ENCODE measurements around the gene TNXB.

TNXB gene

DNA sequence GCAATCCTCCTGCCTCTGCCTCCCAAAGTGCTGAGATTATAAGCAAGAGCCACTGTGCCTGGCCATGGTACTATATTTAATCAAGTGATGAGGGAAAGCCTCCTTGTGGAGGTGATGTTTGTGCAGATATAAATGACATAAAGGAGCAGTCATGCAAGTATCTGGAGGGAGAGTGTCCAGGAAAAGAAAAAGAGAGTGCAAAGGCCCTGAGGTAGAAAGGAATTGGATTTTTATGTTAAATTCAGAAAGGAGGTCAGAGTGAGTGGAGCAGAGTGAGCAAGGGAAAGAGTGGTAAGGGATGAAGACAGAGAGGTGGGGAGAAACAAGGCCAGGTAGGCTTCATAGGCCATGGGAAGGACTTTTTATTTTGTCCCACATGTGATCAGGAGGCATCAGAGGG lies 28.3 kb upstream of the TNXB start:
- Histone ChIP-seq H3K4me3 (ENCODE audit: low read depth in 1 of 2, low read length in 2 of 2) (no peak overlapping the region), H3K27me3 (ENCODE audit: control insufficient read depth in 1 of 2, insufficient read depth in 2 of 2, low read length in 2 of 2) (no peaks in the 10 kb centered on the region), H3K9me3 (ENCODE audit: control insufficient read depth in 1 of 2, low read length in 2 of 2) (no peaks in the 10 kb centered on the region)

DNA sequence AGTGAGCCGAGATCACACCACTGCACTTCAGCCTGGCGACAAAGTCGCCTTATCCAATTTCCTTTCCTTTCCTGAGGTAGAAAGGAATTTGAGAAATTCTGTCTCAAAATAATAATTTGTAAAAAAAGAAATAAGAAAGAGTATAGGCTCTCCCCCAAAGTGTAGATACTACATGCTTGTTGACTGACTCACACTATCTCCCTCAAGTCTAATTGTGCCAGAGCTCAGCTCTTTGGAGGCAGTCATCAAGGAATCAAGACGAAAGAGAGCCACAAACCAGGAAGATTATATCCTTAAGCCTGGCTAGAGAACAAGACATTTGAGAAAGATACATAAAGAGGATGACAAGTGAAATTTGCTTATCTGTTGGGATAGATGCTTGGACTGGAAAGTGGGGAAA lies 24.6 kb upstream of the TNXB start:
- H3K27ac ChIP-seq (ENCODE audit: low read depth, low read length), result no peak overlapping the region
- peaks cover 6 to 11% of the 10 kb centered on the region in 2 donors for H3K4me1 ChIP-seq (ENCODE audit: control insufficient read depth in 1 of 2, insufficient read depth in 2 of 2, low read length in 2 of 2)
- no peaks in the 10 kb centered on the region for H3K27me3 ChIP-seq (ENCODE audit: control insufficient read depth in 1 of 2, insufficient read depth in 2 of 2, low read length in 2 of 2)
- no peaks in the 10 kb centered on the region for H3K9me3 ChIP-seq (ENCODE audit: control insufficient read depth in 1 of 2, low read length in 2 of 2)
- H3K36me3 ChIP-seq (ENCODE audit: control insufficient read depth in 1 of 2, insufficient read depth in 2 of 2, low read length in 2 of 2), result no peaks in the 10 kb centered on the region
- no peak overlapping the region for H3K9ac ChIP-seq (ENCODE audit: low read depth in 1 of 2, low read length in 2 of 2)
- no peak overlapping the region for H3K4me3 ChIP-seq (ENCODE audit: low read depth in 1 of 2, low read length in 2 of 2)

More for the DNA sequence above, 28.3 kb upstream of the TNXB start:
- Histone ChIP-seq H3K4me1 (ENCODE audit: control insufficient read depth in 1 of 2, insufficient read depth in 2 of 2, low read length in 2 of 2) (peaks cover 0 to 12% of the 10 kb centered on the region in 2 donors), H3K36me3 (ENCODE audit: control insufficient read depth in 1 of 2, insufficient read depth in 2 of 2, low read length in 2 of 2) (no peaks in the 10 kb centered on the region), H3K27ac (ENCODE audit: low read depth, low read length) (no peak overlapping the region), H3K9ac (ENCODE audit: low read depth in 1 of 2, low read length in 2 of 2) (no peak overlapping the region)

GRCh38 chr6:32132110-32132509 lies 23.0 kb upstream of the TNXB start:
- Histone ChIP-seq H3K9ac (ENCODE audit: low read depth in 1 of 2, low read length in 2 of 2) (no peak overlapping the region), H3K27ac (ENCODE audit: low read depth, low read length) (no peak overlapping the region), H3K27me3 (ENCODE audit: control insufficient read depth in 1 of 2, insufficient read depth in 2 of 2, low read length in 2 of 2) (no peaks in the 10 kb centered on the region), H3K9me3 (ENCODE audit: control insufficient read depth in 1 of 2, low read length in 2 of 2) (no peaks in the 10 kb centered on the region), H3K4me3 (ENCODE audit: low read depth in 1 of 2, low read length in 2 of 2) (no peak overlapping the region), H3K36me3 (ENCODE audit: control insufficient read depth in 1 of 2, insufficient read depth in 2 of 2, low read length in 2 of 2) (no peaks in the 10 kb centered on the region), H3K4me1 (ENCODE audit: control insufficient read depth in 1 of 2, insufficient read depth in 2 of 2, low read length in 2 of 2) (peaks cover 15 to 21% of the 10 kb centered on the region in 2 donors)

GRCh38 chr6:32131439-32131948 lies 22.4 kb upstream of the TNXB start:
- Histone ChIP-seq H3K27me3 (ENCODE audit: control insufficient read depth in 1 of 2, insufficient read depth in 2 of 2, low read length in 2 of 2) (no peaks in the 10 kb centered on the region), H3K4me1 (ENCODE audit: control insufficient read depth in 1 of 2, insufficient read depth in 2 of 2, low read length in 2 of 2) (peaks cover 20 to 25% of the 10 kb centered on the region in 2 donors), H3K9ac (ENCODE audit: low read depth in 1 of 2, low read length in 2 of 2) (no peak overlapping the region), H3K27ac (ENCODE audit: low read depth, low read length) (no peak overlapping the region), H3K4me3 (ENCODE audit: low read depth in 1 of 2, low read length in 2 of 2) (no peak overlapping the region), H3K36me3 (ENCODE audit: control insufficient read depth in 1 of 2, insufficient read depth in 2 of 2, low read length in 2 of 2) (no peaks in the 10 kb centered on the region), H3K9me3 (ENCODE audit: control insufficient read depth in 1 of 2, low read length in 2 of 2) (no peaks in the 10 kb centered on the region)

DNA sequence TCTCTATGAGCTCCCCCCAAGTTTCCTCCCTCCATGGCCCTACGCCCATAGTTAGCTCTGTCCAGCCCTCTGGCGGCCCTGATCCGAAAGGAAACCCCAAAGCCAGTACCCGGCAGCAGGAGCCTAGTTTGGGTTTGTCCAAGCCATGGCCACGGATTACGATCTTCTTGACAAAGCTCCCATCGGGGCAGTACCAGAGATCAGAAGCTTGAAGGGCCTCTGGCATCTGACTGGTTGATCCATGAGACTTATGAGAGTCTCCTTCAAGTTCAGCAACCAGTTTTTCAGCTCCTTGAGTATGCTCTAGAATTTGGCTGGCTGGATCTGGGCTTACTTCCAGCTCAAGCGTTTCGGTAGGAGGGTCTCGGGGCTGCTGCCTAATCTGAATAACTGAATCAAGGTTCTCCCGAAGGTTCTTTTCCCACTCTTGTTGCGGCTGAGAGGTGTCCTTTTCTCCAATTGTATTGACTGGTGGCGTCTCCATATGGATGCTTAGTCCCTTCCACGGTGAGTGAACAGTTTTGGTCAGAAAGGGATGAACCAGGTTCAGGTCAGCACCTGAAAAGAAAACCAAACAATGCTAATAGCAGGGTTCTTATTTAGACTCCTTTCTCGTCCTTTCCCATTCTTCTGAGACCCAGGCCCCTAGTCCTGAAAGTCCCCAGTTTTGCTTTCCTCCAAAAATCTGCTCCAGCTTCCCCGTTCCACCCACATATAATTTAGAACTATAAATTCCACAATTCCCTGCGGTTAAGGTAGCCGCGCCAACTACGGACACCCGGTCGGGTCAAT lies 20.4 kb upstream of the TNXB start:
- no peaks in the 10 kb centered on the region for H3K27me3 ChIP-seq (ENCODE audit: control insufficient read depth in 1 of 2, insufficient read depth in 2 of 2, low read length in 2 of 2)
- peak overlapping the region; percentile 40 to 52 for H3K9ac ChIP-seq (ENCODE audit: low read depth in 1 of 2, low read length in 2 of 2)
- H3K4me3 ChIP-seq (ENCODE audit: low read depth in 1 of 2, low read length in 2 of 2), result peak overlapping the region; percentile 79 to 81
- peaks cover 20 to 25% of the 10 kb centered on the region in 2 donors for H3K4me1 ChIP-seq (ENCODE audit: control insufficient read depth in 1 of 2, insufficient read depth in 2 of 2, low read length in 2 of 2)
- H3K9me3 ChIP-seq (ENCODE audit: control insufficient read depth in 1 of 2, low read length in 2 of 2), result no peaks in the 10 kb centered on the region
- H3K27ac ChIP-seq (ENCODE audit: low read depth, low read length), result peak overlapping the region; percentile 87
- peaks cover 6 to 10% of the 10 kb centered on the region in 2 donors for H3K36me3 ChIP-seq (ENCODE audit: control insufficient read depth in 1 of 2, insufficient read depth in 2 of 2, low read length in 2 of 2)

GRCh38 chr6:32128751-32129296 lies 19.7 kb upstream of the TNXB start:
- Histone ChIP-seq H3K9me3 (ENCODE audit: control insufficient read depth in 1 of 2, low read length in 2 of 2) (no peaks in the 10 kb centered on the region), H3K9ac (ENCODE audit: low read depth in 1 of 2, low read length in 2 of 2) (peak overlapping the region in 1 of 2 donors; percentile 52), H3K36me3 (ENCODE audit: control insufficient read depth in 1 of 2, insufficient read depth in 2 of 2, low read length in 2 of 2) (peaks cover 6 to 15% of the 10 kb centered on the region in 2 donors), H3K27me3 (ENCODE audit: control insufficient read depth in 1 of 2, insufficient read depth in 2 of 2, low read length in 2 of 2) (no peaks in the 10 kb centered on the region), H3K4me1 (ENCODE audit: control insufficient read depth in 1 of 2, insufficient read depth in 2 of 2, low read length in 2 of 2) (peaks cover 20 to 25% of the 10 kb centered on the region in 2 donors), H3K27ac (ENCODE audit: low read depth, low read length) (no peak overlapping the region), H3K4me3 (ENCODE audit: low read depth in 1 of 2, low read length in 2 of 2) (peak overlapping the region; percentile 79 to 81)

GRCh38 chr6:32127717-32128592 lies 18.8 kb upstream of the TNXB start, which contains the start of gene ATF6B:
Gene ATF6B (minus strand): TSS chr6:32128246. CDS start chr6:32128207, 39 bp downstream.
- Histone ChIP-seq H3K9me3 (ENCODE audit: control insufficient read depth in 1 of 2, low read length in 2 of 2) (no peaks in the 10 kb centered on the region), H3K36me3 (ENCODE audit: control insufficient read depth in 1 of 2, insufficient read depth in 2 of 2, low read length in 2 of 2) (peaks cover 6 to 22% of the 10 kb centered on the region in 2 donors), H3K4me3 (ENCODE audit: low read depth in 1 of 2, low read length in 2 of 2) (peak within 1 kb of the TSS; percentile 88 to 90), H3K4me1 (ENCODE audit: control insufficient read depth in 1 of 2, insufficient read depth in 2 of 2, low read length in 2 of 2) (peaks cover 20 to 25% of the 10 kb centered on the region in 2 donors), H3K27ac (ENCODE audit: low read depth, low read length) (peak within 1 kb of the TSS; percentile 76), H3K27me3 (ENCODE audit: control insufficient read depth in 1 of 2, insufficient read depth in 2 of 2, low read length in 2 of 2) (no peaks in the 10 kb centered on the region), H3K9ac (ENCODE audit: low read depth in 1 of 2, low read length in 2 of 2) (peak within 1 kb of the TSS; percentile 79 to 88)

- Histone ChIP-seq H3K4me1 (ENCODE audit: control insufficient read depth in 1 of 2, insufficient read depth in 2 of 2, low read length in 2 of 2) (peaks cover 20 to 25% of the 10 kb centered on the region in 2 donors), H3K4me3 (ENCODE audit: low read depth in 1 of 2, low read length in 2 of 2) (peak overlapping the region; percentile 88 to 90), H3K9me3 (ENCODE audit: control insufficient read depth in 1 of 2, low read length in 2 of 2) (no peaks in the 10 kb centered on the region), H3K27me3 (ENCODE audit: control insufficient read depth in 1 of 2, insufficient read depth in 2 of 2, low read length in 2 of 2) (no peaks in the 10 kb centered on the region), H3K36me3 (ENCODE audit: control insufficient read depth in 1 of 2, insufficient read depth in 2 of 2, low read length in 2 of 2) (peaks cover 6 to 25% of the 10 kb centered on the region in 2 donors), H3K27ac (ENCODE audit: low read depth, low read length) (peak overlapping the region; percentile 76), H3K9ac (ENCODE audit: low read depth in 1 of 2, low read length in 2 of 2) (peak overlapping the region; percentile 79 to 88)
These were observed 18.2 kb upstream of the TNXB start for GRCh38 chr6:32127409-32127716.

GRCh38 chr6:32126880-32127279 lies 17.7 kb upstream of the TNXB start:
- Histone ChIP-seq H3K9me3 (ENCODE audit: control insufficient read depth in 1 of 2, low read length in 2 of 2) (no peaks in the 10 kb centered on the region), H3K27me3 (ENCODE audit: control insufficient read depth in 1 of 2, insufficient read depth in 2 of 2, low read length in 2 of 2) (no peaks in the 10 kb centered on the region), H3K4me1 (ENCODE audit: control insufficient read depth in 1 of 2, insufficient read depth in 2 of 2, low read length in 2 of 2) (peaks cover 20 to 25% of the 10 kb centered on the region in 2 donors), H3K36me3 (ENCODE audit: control insufficient read depth in 1 of 2, insufficient read depth in 2 of 2, low read length in 2 of 2) (peaks cover 9 to 30% of the 10 kb centered on the region in 2 donors), H3K4me3 (ENCODE audit: low read depth in 1 of 2, low read length in 2 of 2) (peak overlapping the region; percentile 88 to 90), H3K9ac (ENCODE audit: low read depth in 1 of 2, low read length in 2 of 2) (peak overlapping the region; percentile 79 to 88), H3K27ac (ENCODE audit: low read depth, low read length) (no peak overlapping the region)

All from duodenal mucosa (tissue), 2 donors.